HepG2 (cell line): ENCODE measurements around the gene ACADVL. TPM values are rescaled to one million over a fixed set of nuclear protein-coding genes. Genes with fewer than 3 reads are reported as not detected.
A peak's percentile ranks its signal among the peaks of the same experiment; 100 is the strongest.

Experiments
- AGO2 ChIP-seq: fragments of 200-400 bp; formaldehyde crosslinking; optimal IDR thresholded peaks from 2 replicates; pipeline ENCODE3; 2017; ENCODE audit warnings: mild to moderate bottlenecking, low read depth, low read length, moderate library complexity
- ARNTL ChIP-seq: sonication (generic); formaldehyde crosslinking; IDR thresholded peaks from 2 replicates; pipeline ENCODE4 v1.4.0; 2020; ENCODE audit warnings: mild to moderate bottlenecking, missing genetic modification reagents
- CENPBD1 ChIP-seq: sonication (generic); formaldehyde crosslinking; IDR thresholded peaks from 2 replicates; pipeline ENCODE4 v1.8.0; 2022; ENCODE audit warnings: missing genetic modification reagents, low read depth, mild to moderate bottlenecking, borderline replicate concordance
- CENPT ChIP-seq: sonication (generic); formaldehyde crosslinking; IDR thresholded peaks from 2 replicates; pipeline ENCODE4 v1.8.0; 2022; ENCODE audit warnings: low read depth, mild to moderate bottlenecking, moderate library complexity, missing genetic modification reagents
- CREBL2 ChIP-seq: sonication (generic); formaldehyde crosslinking; IDR thresholded peaks from 2 replicates; pipeline ENCODE4 v1.8.1; 2023; ENCODE audit warnings: missing genetic modification reagents, mild to moderate bottlenecking, borderline replicate concordance
- GFI1 ChIP-seq: sonication (generic); formaldehyde crosslinking; IDR thresholded peaks from 2 replicates; pipeline ENCODE4 v1.5.0; 2020; ENCODE audit warnings: missing genetic modification reagents, mild to moderate bottlenecking, borderline replicate concordance
- HDAC1 ChIP-seq: sonication (generic); formaldehyde crosslinking; IDR thresholded peaks from 2 replicates; pipeline ENCODE4 v1.5.1; 2020; ENCODE audit warnings: mild to moderate bottlenecking, missing genetic modification reagents
- HIVEP1 ChIP-seq: sonication (generic); formaldehyde crosslinking; IDR thresholded peaks from 2 replicates; pipeline ENCODE4 v1.4.0; 2020; ENCODE audit warnings: mild to moderate bottlenecking, missing genetic modification reagents
- HMG20B ChIP-seq: conservative IDR thresholded peaks from 2 replicates; pipeline ENCODE4 v1.6.1; 2016; ENCODE audit warnings: missing genetic modification reagents, missing compliant biosample characterization
- HNRNPLL ChIP-seq: fragments of 200-400 bp; formaldehyde crosslinking; IDR thresholded peaks from 2 replicates; pipeline ENCODE4 v1.6.1; 2017; ENCODE audit warnings: mild to moderate bottlenecking, low read depth, low read length; ENCODE audit not compliant: poor library complexity, severe bottlenecking
- KLF12 ChIP-seq: sonication (generic); formaldehyde crosslinking; IDR thresholded peaks from 2 replicates; pipeline ENCODE4 v1.4.0; 2020; ENCODE audit warnings: missing genetic modification reagents, borderline replicate concordance
- LBX2 ChIP-seq: sonication (generic); formaldehyde crosslinking; IDR thresholded peaks from 2 replicates; pipeline ENCODE4 v1.5.0; 2020; ENCODE audit warnings: missing genetic modification reagents, mild to moderate bottlenecking, borderline replicate concordance
- PITX1 ChIP-seq: sonication (generic); formaldehyde crosslinking; IDR thresholded peaks from 2 replicates; pipeline ENCODE4 v1.5.1; 2020; ENCODE audit warnings: mild to moderate bottlenecking, missing genetic modification reagents
- RBFOX2 ChIP-seq: fragments of 200-400 bp; formaldehyde crosslinking; IDR thresholded peaks from 2 replicates; pipeline ENCODE4 v1.6.1; 2017; ENCODE audit warnings: low read depth, mild to moderate bottlenecking, low read length
- SNAI1 ChIP-seq: sonication (generic); formaldehyde crosslinking; IDR thresholded peaks from 2 replicates; pipeline ENCODE4 v1.5.0; 2020; ENCODE audit warnings: mild to moderate bottlenecking, missing genetic modification reagents, borderline replicate concordance
- ZBTB25 ChIP-seq: IDR thresholded peaks from 2 replicates; pipeline ENCODE4 v1.6.1; 2018; ENCODE audit warnings: missing genetic modification reagents
- ZEB1 ChIP-seq: IDR thresholded peaks from 2 replicates; pipeline ENCODE4 v1.6.1; 2012; ENCODE audit warnings: mild to moderate bottlenecking, low read depth, inconsistent platforms; ENCODE audit not compliant: insufficient replicate concordance
- ZNF335 ChIP-seq: sonication (generic); formaldehyde crosslinking; IDR thresholded peaks from 2 replicates; pipeline ENCODE4 v1.4.0; 2020; ENCODE audit warnings: missing genetic modification reagents
- ZNF687 ChIP-seq: sonication (generic); formaldehyde crosslinking; IDR thresholded peaks from 2 replicates; pipeline ENCODE4 v1.5.1; 2020; ENCODE audit warnings: mild to moderate bottlenecking, missing genetic modification reagents, moderate library complexity
- ZNF784 ChIP-seq: sonication (generic); formaldehyde crosslinking; IDR thresholded peaks from 2 replicates; pipeline ENCODE4 v1.5.1; 2020; ENCODE audit warnings: missing genetic modification reagents, mild to moderate bottlenecking, borderline replicate concordance
- ZNF816 ChIP-seq: sonication (generic); formaldehyde crosslinking; IDR thresholded peaks from 2 replicates; pipeline ENCODE4 v1.8.0; 2022; ENCODE audit warnings: missing genetic modification reagents, mild to moderate bottlenecking, borderline replicate concordance
- polyA plus RNA-seq, 8 experiments: library from polyadenylated mRNA; depleted of rRNA in 3 of 8; stranded (reverse) in 7 of 8; unstranded in 1 of 8; fragments of >200 nt; fragmentation: Illumina TruSeq in 4 of 8; extraction: Trizol in 4 of 8; gene quantifications; 2 replicates each; pipeline versions ENCODE4 v1.2.1 to v1.2.3, GENCODE V29; 2011 to 2016; ENCODE audit warnings: low read depth in 4 of 8, missing spikeins in 1 of 8, mixed read lengths in 1 of 8; ENCODE audit not compliant: insufficient read depth in 1 of 8
- total RNA-seq, 5 experiments: library from RNA; depleted of rRNA; stranded (reverse); fragments of >200 nt; fragmentation: Illumina TruSeq; extraction: Trizol; gene quantifications; 2 replicates each; pipeline ENCODE4 v1.2.3, GENCODE V29; 2016; ENCODE audit warnings: low read depth in 1 of 5

The ACADVL gene
- total and polyA plus RNA-seq, 2 of the 13 experiments (the other 11 are each of a cell fraction or from before 2014, with no cell fraction given): 219 to 412 TPM

GRCh38 chr17:7177191-7177953 lies 42.4 kb upstream of the ACADVL start (continued):
- TF ChIP-seq HNRNPLL (peak; percentile 31), LBX2 (CRISPR knock-in tag) (no peak), GFI1 (CRISPR knock-in tag) (0 out of 2 replicates have a peak, but pooled peaks have one; percentile 27), ZNF816 (CRISPR knock-in tag) (peak; percentile 92; the same call in 1 of the 2 replicates), ARNTL (CRISPR knock-in tag) (0 out of 2 replicates have a peak, but pooled peaks have one; percentile 51), RBFOX2 (peak; percentile 65), HMG20B (CRISPR knock-in tag) (no peak), CREBL2 (CRISPR knock-in tag) (0 out of 2 replicates have a peak, but pooled peaks have one; percentile 22), ZBTB25 (CRISPR knock-in tag) (no peak), KLF12 (CRISPR knock-in tag) (no peak), CENPT (CRISPR knock-in tag) (no peak), AGO2 (peak; percentile 75), CENPBD1 (no peak), SNAI1 (CRISPR knock-in tag) (no peak), PITX1 (CRISPR knock-in tag) (peak; percentile 5; the same call in 1 of the 2 replicates), ZEB1 (no peak), ZNF335 (CRISPR knock-in tag) (0 out of 2 replicates have a peak, but pooled peaks have one; percentile 15), ZNF687 (CRISPR knock-in tag) (peak; percentile 75), HDAC1 (CRISPR knock-in tag) (peak; percentile 56; the same call in 1 of the 2 replicates), HIVEP1 (CRISPR knock-in tag) (no peak), ZNF784 (0 out of 2 replicates have a peak, but pooled peaks have one; percentile 10)
